Measurements from ENCODE around the gene CHRNE.

CHRNE gene

GRCh38 chr17:4903051-4903818 lies at the start of gene CHRNE:
TSS of gene CHRNE (minus strand) at chr17:4903098. CDS start at chr17:4903063, 35 bp downstream.
- peak; percentile 55 for DNase-seq

DNA sequence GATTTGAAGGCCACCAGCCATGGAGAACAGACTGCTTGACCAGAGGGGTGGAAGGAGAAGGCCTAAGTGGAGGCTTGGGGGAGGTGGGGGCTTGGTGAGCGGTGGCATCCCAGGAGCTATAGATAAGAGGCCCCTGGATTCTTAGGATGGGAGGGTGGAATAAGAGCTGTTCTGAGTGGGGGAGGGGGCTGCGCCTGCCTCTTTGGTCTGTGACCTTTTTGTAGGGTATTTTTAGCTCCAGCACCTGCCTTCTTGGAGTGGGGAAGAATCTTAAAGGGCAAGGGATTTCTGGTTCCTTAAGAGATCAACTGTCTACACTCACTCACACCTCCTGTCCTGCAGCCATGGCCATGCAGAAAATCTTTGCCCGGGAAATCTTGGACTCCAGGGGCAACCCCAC lies 48.6 kb upstream of the CHRNE start:
- DNase-seq = no peak

DNA sequence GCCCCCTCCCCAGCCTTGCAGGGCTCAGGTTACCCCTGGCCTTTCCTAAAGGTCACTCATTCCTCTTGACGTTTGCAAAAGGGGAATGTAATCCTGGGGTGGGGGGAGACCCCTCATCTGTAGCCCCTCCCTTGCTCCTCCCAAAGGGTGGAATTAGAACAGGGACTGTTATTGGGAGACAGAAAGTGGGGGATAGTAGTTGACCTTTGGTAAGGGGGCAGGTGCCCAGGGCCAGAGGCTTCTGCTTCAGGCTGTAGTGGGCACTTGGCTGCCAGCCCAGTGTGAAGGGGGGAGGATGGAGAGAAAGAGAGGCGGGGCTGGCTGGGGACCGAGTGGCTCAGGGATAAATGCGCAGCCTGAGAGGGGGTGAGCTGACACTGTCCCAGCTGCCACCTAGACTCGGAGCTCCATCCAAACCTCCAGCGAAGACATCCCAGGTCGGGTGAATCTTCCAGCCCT lies 47.9 kb upstream of the CHRNE start, which contains the start of gene ENO3:
TSS of gene ENO3 (plus strand) at position 374 of the 459 bp plus-strand sequence. CDS start 711 bp downstream, outside the sequence.
- DNase-seq = no peak

GRCh38 chr17:4950075-4950745 lies 47.3 kb upstream of the CHRNE start:
- DNase-seq = peak; percentile 52

DNA sequence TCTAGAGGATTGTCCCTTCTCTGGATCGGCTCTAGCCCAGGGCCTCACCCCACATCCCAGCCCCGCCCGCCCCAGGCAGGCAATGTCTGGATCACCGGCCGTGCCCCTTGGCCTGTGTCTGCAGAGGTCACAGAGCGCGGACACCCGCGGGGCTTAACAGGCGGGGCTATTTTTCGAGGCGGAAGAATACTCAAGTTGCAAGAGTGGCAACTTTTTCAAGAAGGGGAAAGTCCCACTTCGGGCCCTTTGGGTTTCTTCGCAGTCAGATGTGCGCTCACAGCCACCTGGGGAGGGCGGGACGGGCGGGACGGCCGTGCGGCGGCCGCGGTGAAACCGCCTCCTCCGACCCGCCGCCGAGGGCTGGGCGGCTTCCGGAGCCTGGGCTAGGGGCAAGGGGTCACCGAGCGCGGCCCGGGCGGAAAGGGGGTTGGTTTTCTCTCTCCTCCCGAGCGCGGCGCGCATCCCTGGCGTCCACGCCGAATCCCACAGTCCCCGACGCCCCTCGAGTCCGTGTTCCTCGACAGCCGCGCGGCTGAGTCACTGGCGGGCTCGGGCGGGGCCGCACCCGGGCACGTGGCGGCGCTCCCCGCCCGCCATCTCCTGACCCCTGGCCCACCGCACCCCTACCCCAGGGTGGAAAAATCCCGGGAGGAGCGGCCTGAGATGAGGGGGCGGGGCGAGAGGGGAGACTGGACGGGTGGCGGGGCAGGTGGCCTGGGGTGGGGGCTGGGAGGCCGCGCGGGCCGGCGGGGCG lies 46.6 kb upstream of the CHRNE start:
- peak; percentile 63 for DNase-seq

DNA sequence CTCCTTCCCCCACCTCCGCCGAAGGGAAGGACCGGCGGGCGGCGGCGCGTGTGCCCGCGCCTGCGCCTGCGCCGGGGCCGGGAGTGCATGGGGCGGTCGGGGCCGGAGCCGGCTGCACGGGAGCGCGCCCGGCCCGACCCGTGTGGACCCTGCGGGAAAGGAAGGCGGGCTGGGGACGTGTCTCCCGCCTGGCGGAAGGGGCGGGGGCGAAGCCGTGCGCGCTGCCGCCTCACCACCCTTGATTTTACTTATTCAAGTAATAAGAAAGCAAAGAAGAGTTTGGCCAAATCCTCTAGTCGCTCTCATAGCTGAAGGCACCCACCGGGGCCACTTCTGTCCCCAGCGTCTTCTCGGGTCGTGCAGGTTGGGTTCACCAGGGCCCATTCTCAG lies 46.0 kb upstream of the CHRNE start:
- DNase-seq = peak; percentile 51

DNA sequence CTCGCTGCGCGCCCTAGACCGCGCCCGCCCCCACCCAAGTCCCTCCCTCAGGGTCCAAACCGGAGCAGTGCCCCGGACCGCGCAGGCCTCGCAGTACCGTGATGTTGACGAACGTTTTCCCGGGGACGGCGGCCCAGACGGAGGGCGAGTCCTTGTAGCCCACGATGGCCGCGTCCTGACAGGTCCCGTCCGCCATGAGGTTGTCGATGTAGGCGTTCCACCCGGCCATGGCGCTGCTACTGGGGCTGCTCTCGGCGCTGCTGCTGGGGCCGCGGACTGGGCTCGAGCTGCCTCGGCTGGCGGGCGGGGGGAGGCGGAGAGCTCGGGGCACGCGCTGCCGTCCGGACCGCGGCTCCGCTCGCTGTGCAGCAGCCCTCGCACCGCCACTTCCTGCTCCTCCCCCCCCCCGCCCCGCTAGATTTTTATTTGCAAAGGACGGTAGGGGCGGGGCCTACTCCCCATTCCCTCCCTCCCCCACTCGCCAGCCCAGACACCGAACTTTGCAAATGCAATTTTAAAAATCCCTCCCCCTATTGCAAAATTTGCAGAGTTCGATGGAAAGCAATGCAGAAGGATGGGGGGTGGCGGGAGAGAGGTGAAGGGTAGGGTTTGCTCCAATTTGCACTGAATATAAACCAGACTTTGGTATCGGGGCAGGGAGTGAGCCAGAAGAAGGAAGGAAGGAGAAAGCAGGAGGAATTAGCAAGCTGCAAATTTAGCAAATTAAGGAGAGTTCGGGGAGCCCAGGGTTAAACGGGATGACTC lies 45.5 kb upstream of the CHRNE start, which contains the start of gene PFN1:
TSS of gene PFN1 (minus strand) at position 365 of the 765 bp plus-strand sequence. CDS start at position 229, 136 bp downstream.
- DNase-seq = peak; percentile 82

GRCh38 chr17:4947411-4948165 lies 44.7 kb upstream of the CHRNE start:
- DNase-seq = peak; percentile 54

DNA sequence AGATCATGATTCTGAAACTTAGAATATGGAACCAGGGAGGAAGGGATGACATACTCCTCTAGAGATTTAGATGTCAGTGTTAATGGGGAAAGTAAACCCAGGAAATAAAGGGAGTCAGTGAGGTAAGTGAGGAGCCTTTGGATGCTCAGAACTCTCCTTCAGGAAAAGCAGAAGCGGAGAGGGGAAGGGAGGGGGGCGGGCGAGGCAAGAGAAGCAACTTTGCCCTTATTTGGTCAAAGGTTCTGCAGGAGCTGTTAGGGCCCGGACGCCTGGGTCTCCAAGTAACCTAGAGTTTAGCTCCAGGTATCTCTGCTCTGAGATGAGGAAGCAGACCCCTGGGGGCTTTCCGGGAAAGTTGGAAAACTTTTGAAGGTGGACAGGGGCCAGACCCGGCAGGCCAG lies 44.1 kb upstream of the CHRNE start:
- DNase-seq = no peak

- no peak for DNase-seq
Observed at GRCh38 chr17:4946312-4946976, 43.5 kb upstream of the CHRNE start.

- DNase-seq = no peak
Observed at GRCh38 chr17:4945944-4946280, 43.0 kb upstream of the CHRNE start.

DNA sequence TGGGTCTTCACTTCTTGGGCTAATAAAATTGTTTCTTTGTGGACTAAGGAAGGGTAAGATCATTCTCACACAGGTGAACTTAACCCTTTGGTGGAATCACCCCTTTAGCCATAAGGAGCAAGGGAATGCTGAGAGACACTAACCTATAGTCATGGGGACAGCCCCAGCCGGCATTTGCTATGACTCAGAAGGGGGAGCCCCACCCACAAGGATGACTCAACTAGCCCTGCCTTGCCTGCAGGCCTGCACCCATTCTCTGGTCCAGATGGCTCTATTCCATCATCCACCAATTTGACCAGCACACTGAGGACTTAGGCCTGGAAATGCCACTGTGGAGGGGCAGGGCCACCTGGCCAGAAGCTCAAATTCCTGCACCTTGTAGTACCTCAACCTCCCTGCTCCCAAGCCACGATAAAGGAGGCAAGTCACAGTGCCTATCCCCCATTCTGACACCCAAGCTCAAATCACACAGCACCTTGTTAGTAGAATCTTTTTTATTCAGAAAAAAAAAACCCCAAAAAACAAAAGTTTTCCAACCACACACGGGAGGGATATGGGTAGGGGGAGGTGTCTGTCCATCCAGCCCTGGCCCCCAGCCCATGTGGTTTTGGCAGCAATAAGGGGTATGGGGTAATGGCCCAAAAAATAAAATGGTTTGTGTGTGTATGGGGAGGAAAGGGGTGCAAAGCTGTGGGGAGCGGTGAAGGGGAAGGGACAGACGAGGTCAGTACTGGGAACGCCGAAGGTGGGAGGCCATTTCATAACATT lies 42.5 kb upstream of the CHRNE start:
- DNase-seq = peak; percentile 71

- DNase-seq = no peak
Observed at GRCh38 chr17:4944554-4945175, 41.8 kb upstream of the CHRNE start.

DNA sequence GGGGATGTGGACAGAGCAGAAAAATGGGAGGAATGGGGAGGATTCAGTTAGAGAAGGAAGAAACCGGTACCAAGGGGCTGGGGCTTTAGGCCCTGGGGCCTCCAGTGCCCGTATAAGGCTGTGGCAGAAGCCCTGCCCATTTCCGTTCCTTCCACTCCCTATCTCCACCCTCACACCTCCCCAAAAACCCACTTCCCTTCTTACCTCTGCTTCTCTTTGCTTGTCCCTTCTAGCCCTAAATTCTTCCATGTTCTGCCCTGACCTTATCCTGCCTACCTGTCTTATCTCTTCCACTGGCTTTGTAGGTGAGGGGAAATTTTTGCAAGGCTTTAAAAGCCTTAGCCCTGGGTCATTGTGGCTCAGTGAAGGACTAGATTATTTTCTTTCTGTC lies 41.3 kb upstream of the CHRNE start:
- no peak for DNase-seq

DNA sequence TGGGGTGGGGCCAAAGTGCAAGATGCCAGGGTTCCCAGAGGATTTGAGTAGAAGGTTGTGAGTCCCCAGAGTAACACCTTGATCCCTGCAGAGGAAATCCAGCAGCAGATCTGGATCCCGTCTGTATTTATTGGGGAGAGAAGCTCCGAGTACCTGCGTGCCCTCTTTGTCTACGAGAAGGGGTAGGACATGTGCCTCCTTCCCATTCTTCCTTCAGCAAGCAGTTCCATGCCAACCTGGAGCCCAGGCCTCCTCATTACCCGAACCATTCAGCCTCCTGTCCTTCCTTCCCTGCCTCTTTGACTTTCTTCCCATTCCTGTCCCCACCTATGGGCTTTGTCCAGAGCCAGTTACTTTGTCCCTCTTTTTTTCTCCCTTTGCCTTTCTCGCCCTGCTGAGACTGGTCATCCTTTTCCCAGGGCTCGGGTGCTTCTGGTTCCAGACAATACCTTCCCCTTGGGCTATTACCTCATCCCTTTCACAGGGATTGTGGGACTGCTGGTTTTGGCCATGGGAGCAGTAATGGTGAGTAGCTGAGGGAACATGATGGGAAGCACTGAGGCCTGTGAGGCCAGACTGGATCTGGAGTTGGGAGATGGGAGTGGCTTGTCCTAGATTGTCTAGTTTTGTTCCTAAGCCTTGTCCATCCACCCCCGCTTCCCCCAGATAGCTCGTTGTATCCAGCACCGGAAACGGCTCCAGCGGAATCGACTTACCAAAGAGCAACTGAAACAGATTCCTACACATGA lies 40.0 kb upstream of the CHRNE start:
- DNase-seq = no peak

- DNase-seq = no peak
Observed at GRCh38 chr17:4941319-4941610, 38.4 kb upstream of the CHRNE start.

DNA sequence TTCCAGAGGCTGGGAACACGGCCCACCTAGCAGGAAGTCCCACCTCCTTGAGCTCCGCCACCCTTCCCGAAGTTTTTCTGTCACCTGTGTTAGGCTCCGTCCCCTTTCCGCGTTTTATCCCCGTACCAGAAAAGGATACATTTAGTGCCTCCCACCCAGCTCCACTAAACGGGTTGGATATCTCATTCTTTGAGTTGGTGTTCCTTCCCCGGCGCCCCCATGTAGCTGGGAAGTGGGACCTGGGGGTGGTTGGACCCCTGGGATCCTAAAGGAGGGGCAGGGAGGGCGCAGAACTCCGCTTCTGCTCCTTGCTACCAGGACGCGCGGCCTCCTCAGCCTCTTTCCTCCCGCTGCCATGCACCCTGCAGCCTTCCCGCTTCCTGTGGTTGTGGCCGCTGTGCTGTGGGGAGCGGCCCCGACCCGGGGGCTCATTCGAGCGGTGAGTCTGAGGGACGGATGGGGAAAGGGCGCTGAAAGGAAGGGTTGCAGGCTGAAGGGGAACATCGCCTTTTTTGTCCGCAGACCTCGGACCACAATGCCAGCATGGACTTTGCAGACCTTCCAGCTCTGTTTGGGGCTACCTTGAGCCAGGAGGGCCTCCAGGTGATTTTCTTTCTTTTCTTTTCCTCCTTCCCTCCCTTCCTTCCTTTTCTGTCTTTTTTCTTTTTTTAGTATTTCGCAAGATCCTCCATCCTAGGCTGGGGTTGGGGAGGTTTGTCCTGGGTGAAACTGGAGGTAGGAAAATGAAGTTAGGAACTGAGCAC lies 37.8 kb upstream of the CHRNE start:
- DNase-seq = no peak

- peak; percentile 94 for DNase-seq
Observed at GRCh38 chr17:4939796-4940554, 37.1 kb upstream of the CHRNE start, which contains the start of the genes RNF167 and SLC25A11. TSS of gene RNF167 (plus strand) at chr17:4940268. CDS start at chr17:4940910, 642 bp downstream. TSS of gene SLC25A11 (minus strand) at chr17:4940046. CDS start at chr17:4939910, 136 bp downstream.
